ENCODE data around the gene APOC4. TPM values are rescaled to one million over a fixed set of nuclear protein-coding genes. Genes with fewer than 3 reads are reported as not detected.

APOC4 gene
- total RNA-seq, 4 donors from 2014 or later, result not detected

DNA sequence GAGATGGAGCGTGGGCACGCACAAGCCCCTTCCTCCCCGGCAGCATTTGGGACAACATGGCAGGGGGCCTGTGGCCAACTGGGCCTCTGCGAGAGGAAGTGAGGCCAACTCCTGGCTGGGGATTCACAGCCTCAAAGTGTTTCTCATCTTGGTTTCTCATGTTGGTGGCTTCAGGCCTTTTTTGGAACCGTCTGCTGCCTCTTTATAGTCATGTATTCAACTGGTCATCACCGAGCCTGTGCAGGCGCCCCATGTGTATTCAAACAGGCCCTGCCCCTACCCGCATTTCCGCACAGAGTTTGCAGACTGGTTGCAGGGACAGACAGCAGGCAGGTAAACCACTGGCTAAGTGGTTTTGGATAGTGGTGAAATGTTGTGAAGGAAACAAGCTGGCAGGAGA is 42.0 kb downstream of the APOC4 start:
- DNase-seq, result no peak
- Histone ChIP-seq H3K4me1 (no peaks in the 10 kb centered on the region), H3K9me3 (no peaks in the 10 kb centered on the region), H3K4me3 (no peak overlapping the region), H3K27me3 (no peaks in the 10 kb centered on the region), H3K36me3 (peaks cover 20 to 99% (median 32%) of the 10 kb centered on the region in 3 donors), H3K27ac (no peak overlapping the region)
- 78 to 90% methylated on average over 2 to 6 of the region's 9 CpGs for WGBS, 2 donors
- intact Hi-C loops (cut with DNase I), result no loop called here
- TF ChIP-seq, protein P1, sequence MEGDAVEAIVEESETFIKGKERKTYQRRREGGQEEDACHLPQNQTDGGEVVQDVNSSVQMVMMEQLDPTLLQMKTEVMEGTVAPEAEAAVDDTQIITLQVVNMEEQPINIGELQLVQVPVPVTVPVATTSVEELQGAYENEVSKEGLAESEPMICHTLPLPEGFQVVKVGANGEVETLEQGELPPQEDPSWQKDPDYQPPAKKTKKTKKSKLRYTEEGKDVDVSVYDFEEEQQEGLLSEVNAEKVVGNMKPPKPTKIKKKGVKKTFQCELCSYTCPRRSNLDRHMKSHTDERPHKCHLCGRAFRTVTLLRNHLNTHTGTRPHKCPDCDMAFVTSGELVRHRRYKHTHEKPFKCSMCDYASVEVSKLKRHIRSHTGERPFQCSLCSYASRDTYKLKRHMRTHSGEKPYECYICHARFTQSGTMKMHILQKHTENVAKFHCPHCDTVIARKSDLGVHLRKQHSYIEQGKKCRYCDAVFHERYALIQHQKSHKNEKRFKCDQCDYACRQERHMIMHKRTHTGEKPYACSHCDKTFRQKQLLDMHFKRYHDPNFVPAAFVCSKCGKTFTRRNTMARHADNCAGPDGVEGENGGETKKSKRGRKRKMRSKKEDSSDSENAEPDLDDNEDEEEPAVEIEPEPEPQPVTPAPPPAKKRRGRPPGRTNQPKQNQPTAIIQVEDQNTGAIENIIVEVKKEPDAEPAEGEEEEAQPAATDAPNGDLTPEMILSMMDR (IDR thresholded peaks at IDR 0.05), result no peak
- TF ChIP-seq POLR2A (IDR thresholded peaks at IDR 0.05), result no peak

DNA sequence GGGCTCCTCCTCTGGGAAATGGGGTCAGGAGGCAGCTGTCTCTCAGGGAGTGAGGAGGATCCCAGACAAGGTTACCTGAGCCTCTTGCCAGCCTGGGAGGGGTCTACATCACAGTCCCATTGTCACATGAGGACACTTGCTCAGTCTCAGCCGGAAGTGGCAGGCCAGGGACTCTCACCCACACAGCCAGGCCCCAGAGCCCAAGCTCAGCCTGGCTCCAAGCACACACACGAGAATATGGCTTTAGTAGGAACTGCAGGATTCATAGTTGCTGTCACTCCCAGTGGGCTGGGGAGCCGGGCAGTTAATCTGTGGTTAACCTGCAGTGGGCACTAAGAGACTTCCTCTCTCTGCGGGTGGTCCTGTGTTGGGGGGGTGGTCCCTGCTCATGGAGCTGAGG is 43.4 kb downstream of the APOC4 start:
- TF ChIP-seq, protein P1 (IDR thresholded peaks at IDR 0.05), result no peak
- no peak for TF ChIP-seq POLR2A (IDR thresholded peaks at IDR 0.05)
- Histone ChIP-seq H3K27ac (no peak overlapping the region), H3K36me3 (peaks cover 21 to 99% (median 26%) of the 10 kb centered on the region in 3 donors), H3K4me3 (no peak overlapping the region), H3K27me3 (no peaks in the 10 kb centered on the region), H3K9me3 (no peaks in the 10 kb centered on the region), H3K4me1 (no peaks in the 10 kb centered on the region)
- intact Hi-C loops (cut with DNase I), result no loop called here
- 69 to 100% methylated on average over 1 to 2 of the region's 4 CpGs for WGBS, 2 donors
- no peak for DNase-seq

DNA sequence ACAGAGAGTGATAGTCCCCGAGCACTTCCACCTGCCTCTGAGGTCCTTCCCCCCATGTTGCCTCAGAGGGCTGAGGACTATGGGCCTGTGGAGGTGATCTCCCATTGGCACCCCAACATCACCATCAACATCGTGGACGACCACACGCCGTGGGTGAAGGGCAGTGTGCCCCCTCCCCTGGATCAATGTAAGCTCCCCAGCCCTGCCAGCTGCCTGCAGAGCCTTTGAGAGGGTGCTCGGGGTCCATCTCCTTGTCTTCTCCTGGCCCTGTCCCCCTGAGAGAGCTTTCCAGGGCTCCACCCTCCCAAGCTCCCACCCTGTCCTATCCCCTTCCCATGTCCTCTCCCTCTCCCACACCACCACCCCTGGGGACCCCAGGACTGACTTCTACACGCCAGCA is 44.4 kb downstream of the APOC4 start:
- 90 to 97% methylated on average over 6 to 7 of the region's 7 CpGs for WGBS, 2 donors
- no peak for DNase-seq
- H3K36me3 ChIP-seq, result peaks cover 29 to 99% (median 36%) of the 10 kb centered on the region in 3 donors

DNA sequence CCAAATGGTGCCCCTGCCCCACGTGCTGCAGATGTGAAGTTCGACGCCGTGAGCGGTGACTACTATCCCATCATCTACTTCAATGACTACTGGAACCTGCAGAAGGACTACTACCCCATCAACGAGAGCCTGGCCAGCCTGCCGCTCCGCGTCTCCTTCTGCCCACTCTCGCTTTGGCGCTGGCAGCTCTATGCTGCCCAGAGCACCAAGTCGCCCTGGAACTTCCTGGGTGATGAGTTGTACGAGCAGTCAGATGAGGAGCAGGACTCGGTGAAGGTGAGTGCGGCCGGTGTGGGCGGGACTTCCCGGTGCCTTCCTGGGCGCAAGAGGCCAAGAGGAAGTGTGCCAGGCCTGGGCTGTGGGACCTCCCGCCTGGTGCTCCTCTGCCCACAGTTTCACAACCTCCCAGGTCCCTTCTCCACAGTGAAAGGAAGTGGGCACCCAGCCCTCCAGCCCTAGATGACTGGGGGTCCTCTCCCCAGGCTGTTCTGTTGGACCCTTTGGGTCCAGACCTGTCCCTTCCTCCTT is 45.2 kb downstream of the APOC4 start:
- intact Hi-C loops (cut with DNase I), result no loop called here
- DNase-seq, result no peak
- Histone ChIP-seq H3K9me3 (no peaks in the 10 kb centered on the region), H3K36me3 (peaks cover 32 to 99% (median 39%) of the 10 kb centered on the region in 3 donors), H3K4me1 (no peaks in the 10 kb centered on the region), H3K27me3 (no peaks in the 10 kb centered on the region), H3K4me3 (no peak overlapping the region), H3K27ac (no peak overlapping the region)
- TF ChIP-seq, protein P1 (IDR thresholded peaks at IDR 0.05), result no peak
- TF ChIP-seq POLR2A (IDR thresholded peaks at IDR 0.05), result no peak
- 86 to 90% methylated on average over 2 to 9 of the region's 20 CpGs for WGBS, 2 donors

More for the DNA sequence above, 44.4 kb downstream of the APOC4 start:
- Histone ChIP-seq H3K27ac (no peak overlapping the region), H3K27me3 (no peaks in the 10 kb centered on the region), H3K9me3 (no peaks in the 10 kb centered on the region), H3K4me3 (no peak overlapping the region), H3K4me1 (no peaks in the 10 kb centered on the region)
- intact Hi-C loops (cut with DNase I), result no loop called here
- TF ChIP-seq, protein P1 (IDR thresholded peaks at IDR 0.05), result no peak
- no peak for TF ChIP-seq POLR2A (IDR thresholded peaks at IDR 0.05)

DNA sequence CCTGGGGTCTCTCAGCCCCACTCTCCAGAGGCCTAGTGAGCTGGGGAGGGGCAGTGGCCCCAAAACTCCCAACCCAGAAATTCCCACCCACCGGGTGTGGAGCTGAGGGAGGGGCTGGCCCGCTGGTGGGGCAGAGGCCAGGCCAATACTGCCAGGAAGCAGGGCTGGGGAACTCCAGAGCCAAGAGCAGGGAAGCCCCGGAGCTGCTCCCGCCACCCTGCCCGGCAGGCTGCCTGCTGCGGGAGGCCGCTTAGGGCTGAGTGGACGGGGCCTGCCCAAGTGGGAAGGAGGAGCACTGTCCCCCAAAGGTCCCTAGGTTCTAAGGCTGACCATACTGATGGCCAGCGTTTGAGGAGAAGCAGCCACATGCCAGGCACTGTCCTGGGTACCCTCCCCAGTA is 46.2 kb downstream of the APOC4 start:
- H3K27me3 ChIP-seq, result no peaks in the 10 kb centered on the region
- H3K36me3 ChIP-seq, result peaks cover 36 to 99% (median 46%) of the 10 kb centered on the region in 3 donors
- 93% methylated on average over 2 of the region's 9 CpGs; no CpG with 5 or more reads in 1 of the 2 donors for WGBS, 2 donors
- H3K9me3 ChIP-seq, result no peaks in the 10 kb centered on the region
- H3K27ac ChIP-seq, result no peak overlapping the region
- no peak for TF ChIP-seq POLR2A (IDR thresholded peaks at IDR 0.05)
- TF ChIP-seq, protein P1 (IDR thresholded peaks at IDR 0.05), result no peak
- DNase-seq, result no peak
- H3K4me1 ChIP-seq, result no peaks in the 10 kb centered on the region
- no peak overlapping the region for H3K4me3 ChIP-seq
- intact Hi-C loops (cut with DNase I), result no loop called here
